GM12878 (cell line): ENCODE data around the gene ARL10.

Experiments
- BCL11A ChIP-seq: IDR thresholded peaks from 2 replicates; pipeline ENCODE4 v1.6.1; 2011; ENCODE audit warnings: low read depth, low read length
- CBX5 ChIP-seq: sonication (generic); IDR thresholded peaks from 2 replicates; pipeline ENCODE4 v1.6.1; 2016; ENCODE audit warnings: low read depth, moderate library complexity, mild to moderate bottlenecking, inconsistent platforms
- HDAC2 ChIP-seq: fragments of 200-600 bp; sonication (generic); IDR thresholded peaks from 2 replicates; pipeline ENCODE4 v1.6.1; 2017
- KAT2A ChIP-seq: conservative IDR thresholded peaks from 2 replicates; pipeline ENCODE4 v1.6.1; 2011; ENCODE audit warnings: low read depth, low read length; ENCODE audit not compliant: control insufficient read depth
- NR2C2 ChIP-seq: IDR thresholded peaks from 2 replicates; pipeline ENCODE4 v1.6.1; 2011; ENCODE audit warnings: borderline replicate concordance, low read depth; ENCODE audit not compliant: control insufficient read depth, insufficient read length
- POLR2AphosphoS5 ChIP-seq: IDR thresholded peaks from 2 replicates; pipeline ENCODE4 v1.6.1; 2011; ENCODE audit warnings: mild to moderate bottlenecking, low read length, inconsistent platforms
- RAD21 ChIP-seq: IDR thresholded peaks from 2 replicates; pipeline ENCODE4 v1.6.1; 2011; ENCODE audit warnings: mild to moderate bottlenecking, low read depth, low read length, moderate library complexity; ENCODE audit not compliant: insufficient read depth
- TF ChIP-seq, protein P1 (sequence below), 3 experiments: IDR thresholded peaks in 2 of 3; conservative IDR thresholded peaks in 1 of 3; 2 replicates each; pipeline ENCODE4 v1.5.1; 2011; ENCODE audit warnings: low read depth in 3 of 3, low read length in 3 of 3, mild to moderate bottlenecking in 3 of 3, control low read depth in 2 of 3, moderate library complexity in 2 of 3, inconsistent platforms in 1 of 3, mixed read lengths in 1 of 3; ENCODE audit not compliant: control insufficient read depth in 2 of 3, insufficient read depth in 1 of 3; ENCODE audit errors: extremely low read depth in 1 of 3
- TF ChIP-seq, protein P2 (sequence below): IDR thresholded peaks from 2 replicates; pipeline ENCODE4 v1.6.1; 2011; ENCODE audit warnings: borderline replicate concordance, low read depth, mild to moderate bottlenecking, moderate library complexity, low read length; ENCODE audit not compliant: insufficient read depth, poor library complexity, severe bottlenecking
- TF ChIP-seq, protein P3 (sequence below): IDR thresholded peaks from 2 replicates; pipeline ENCODE4 v1.6.1; 2012; ENCODE audit warnings: mild to moderate bottlenecking, low read depth, low read length

DNA sequence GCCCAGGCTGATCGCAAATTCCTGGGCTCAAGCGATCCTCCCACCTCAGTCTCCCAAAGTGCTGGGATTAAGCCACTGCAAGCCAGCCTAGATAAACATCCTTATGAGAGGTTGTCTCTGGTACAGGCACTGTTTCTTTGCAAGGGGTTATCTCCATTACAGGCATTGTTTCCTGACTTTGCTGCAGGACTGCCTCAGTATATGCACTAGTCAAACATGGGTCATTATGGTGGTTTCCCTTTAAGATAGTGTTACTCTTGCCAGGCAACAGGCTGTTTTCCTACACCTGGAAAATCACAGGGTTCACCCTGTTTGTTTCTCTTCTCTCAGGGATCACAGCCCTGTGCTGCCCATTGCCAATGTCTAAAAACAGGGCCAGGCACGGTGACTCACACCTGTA, 58.9 kb downstream of the ARL10 start:
- TF ChIP-seq HDAC2 (no peak), POLR2AphosphoS5 (no peak), RAD21 (no peak), KAT2A (no peak), NR2C2 (no peak), CBX5 (no peak), BCL11A (no peak)
- TF ChIP-seq, protein P1, sequence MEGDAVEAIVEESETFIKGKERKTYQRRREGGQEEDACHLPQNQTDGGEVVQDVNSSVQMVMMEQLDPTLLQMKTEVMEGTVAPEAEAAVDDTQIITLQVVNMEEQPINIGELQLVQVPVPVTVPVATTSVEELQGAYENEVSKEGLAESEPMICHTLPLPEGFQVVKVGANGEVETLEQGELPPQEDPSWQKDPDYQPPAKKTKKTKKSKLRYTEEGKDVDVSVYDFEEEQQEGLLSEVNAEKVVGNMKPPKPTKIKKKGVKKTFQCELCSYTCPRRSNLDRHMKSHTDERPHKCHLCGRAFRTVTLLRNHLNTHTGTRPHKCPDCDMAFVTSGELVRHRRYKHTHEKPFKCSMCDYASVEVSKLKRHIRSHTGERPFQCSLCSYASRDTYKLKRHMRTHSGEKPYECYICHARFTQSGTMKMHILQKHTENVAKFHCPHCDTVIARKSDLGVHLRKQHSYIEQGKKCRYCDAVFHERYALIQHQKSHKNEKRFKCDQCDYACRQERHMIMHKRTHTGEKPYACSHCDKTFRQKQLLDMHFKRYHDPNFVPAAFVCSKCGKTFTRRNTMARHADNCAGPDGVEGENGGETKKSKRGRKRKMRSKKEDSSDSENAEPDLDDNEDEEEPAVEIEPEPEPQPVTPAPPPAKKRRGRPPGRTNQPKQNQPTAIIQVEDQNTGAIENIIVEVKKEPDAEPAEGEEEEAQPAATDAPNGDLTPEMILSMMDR (IDR thresholded peaks at IDR 0.05 in 2 of 3, conservative IDR thresholded peaks at IDR 0.05 in 1 of 3; ENCODE audit: control insufficient read depth in 2 of 3, extremely low read depth in 1 of 3, insufficient read depth in 1 of 3, low read depth in 3 of 3, low read length in 3 of 3), result no peak
- TF ChIP-seq, protein P2, sequence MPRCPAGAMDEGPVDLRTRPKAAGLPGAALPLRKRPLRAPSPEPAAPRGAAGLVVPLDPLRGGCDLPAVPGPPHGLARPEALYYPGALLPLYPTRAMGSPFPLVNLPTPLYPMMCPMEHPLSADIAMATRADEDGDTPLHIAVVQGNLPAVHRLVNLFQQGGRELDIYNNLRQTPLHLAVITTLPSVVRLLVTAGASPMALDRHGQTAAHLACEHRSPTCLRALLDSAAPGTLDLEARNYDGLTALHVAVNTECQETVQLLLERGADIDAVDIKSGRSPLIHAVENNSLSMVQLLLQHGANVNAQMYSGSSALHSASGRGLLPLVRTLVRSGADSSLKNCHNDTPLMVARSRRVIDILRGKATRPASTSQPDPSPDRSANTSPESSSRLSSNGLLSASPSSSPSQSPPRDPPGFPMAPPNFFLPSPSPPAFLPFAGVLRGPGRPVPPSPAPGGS, result no peak
- TF ChIP-seq, protein P3, sequence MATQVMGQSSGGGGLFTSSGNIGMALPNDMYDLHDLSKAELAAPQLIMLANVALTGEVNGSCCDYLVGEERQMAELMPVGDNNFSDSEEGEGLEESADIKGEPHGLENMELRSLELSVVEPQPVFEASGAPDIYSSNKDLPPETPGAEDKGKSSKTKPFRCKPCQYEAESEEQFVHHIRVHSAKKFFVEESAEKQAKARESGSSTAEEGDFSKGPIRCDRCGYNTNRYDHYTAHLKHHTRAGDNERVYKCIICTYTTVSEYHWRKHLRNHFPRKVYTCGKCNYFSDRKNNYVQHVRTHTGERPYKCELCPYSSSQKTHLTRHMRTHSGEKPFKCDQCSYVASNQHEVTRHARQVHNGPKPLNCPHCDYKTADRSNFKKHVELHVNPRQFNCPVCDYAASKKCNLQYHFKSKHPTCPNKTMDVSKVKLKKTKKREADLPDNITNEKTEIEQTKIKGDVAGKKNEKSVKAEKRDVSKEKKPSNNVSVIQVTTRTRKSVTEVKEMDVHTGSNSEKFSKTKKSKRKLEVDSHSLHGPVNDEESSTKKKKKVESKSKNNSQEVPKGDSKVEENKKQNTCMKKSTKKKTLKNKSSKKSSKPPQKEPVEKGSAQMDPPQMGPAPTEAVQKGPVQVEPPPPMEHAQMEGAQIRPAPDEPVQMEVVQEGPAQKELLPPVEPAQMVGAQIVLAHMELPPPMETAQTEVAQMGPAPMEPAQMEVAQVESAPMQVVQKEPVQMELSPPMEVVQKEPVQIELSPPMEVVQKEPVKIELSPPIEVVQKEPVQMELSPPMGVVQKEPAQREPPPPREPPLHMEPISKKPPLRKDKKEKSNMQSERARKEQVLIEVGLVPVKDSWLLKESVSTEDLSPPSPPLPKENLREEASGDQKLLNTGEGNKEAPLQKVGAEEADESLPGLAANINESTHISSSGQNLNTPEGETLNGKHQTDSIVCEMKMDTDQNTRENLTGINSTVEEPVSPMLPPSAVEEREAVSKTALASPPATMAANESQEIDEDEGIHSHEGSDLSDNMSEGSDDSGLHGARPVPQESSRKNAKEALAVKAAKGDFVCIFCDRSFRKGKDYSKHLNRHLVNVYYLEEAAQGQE, result no peak
